Measurements from ENCODE around the gene KIF3C. TPM values are rescaled to one million over a fixed set of nuclear protein-coding genes. Genes with fewer than 3 reads are reported as not detected.

Gene KIF3C
- total RNA-seq, 1 donor from 2014 or later: 78.1 TPM

GRCh38 chr2:25992556-25992955, 10.3 kb upstream of the KIF3C start:
- Mint-ChIP-seq H3K4me3 (ENCODE audit: unreplicated experiment) (no peak overlapping the region), H3K36me3 (ENCODE audit: low read depth, unreplicated experiment) (no peaks in the 10 kb centered on the region), H3K27me3 (ENCODE audit: unreplicated experiment) (peaks cover 1% of the 10 kb centered on the region), H3K27ac (ENCODE audit: unreplicated experiment) (no peak overlapping the region), H3K4me1 (ENCODE audit: unreplicated experiment) (peaks cover 8% of the 10 kb centered on the region), H3K9me3 (ENCODE audit: unreplicated experiment) (no peaks in the 10 kb centered on the region)
- no peak for TF ChIP-seq CTCF (IDR thresholded peaks at IDR 0.05; ENCODE audit: unreplicated experiment)
- no peak for DNase-seq (ENCODE audit: low spot score)

GRCh38 chr2:25991965-25992364, 9.7 kb upstream of the KIF3C start:
- Mint-ChIP-seq H3K36me3 (ENCODE audit: low read depth, unreplicated experiment) (no peaks in the 10 kb centered on the region), H3K27ac (ENCODE audit: unreplicated experiment) (no peak overlapping the region), H3K4me3 (ENCODE audit: unreplicated experiment) (no peak overlapping the region), H3K4me1 (ENCODE audit: unreplicated experiment) (peaks cover 8% of the 10 kb centered on the region), H3K9me3 (ENCODE audit: unreplicated experiment) (no peaks in the 10 kb centered on the region), H3K27me3 (ENCODE audit: unreplicated experiment) (peaks cover 1% of the 10 kb centered on the region)
- TF ChIP-seq CTCF (IDR thresholded peaks at IDR 0.05; ENCODE audit: unreplicated experiment): no peak
- no peak for DNase-seq (ENCODE audit: low spot score)

GRCh38 chr2:25989154-25989553, 6.9 kb upstream of the KIF3C start:
- H3K27me3 Mint-ChIP-seq (ENCODE audit: unreplicated experiment): peaks cover 1% of the 10 kb centered on the region
- no peaks in the 10 kb centered on the region for H3K9me3 Mint-ChIP-seq (ENCODE audit: unreplicated experiment)
- no peak for DNase-seq (ENCODE audit: low spot score)
- H3K4me1 Mint-ChIP-seq (ENCODE audit: unreplicated experiment): peaks cover 8% of the 10 kb centered on the region
- H3K27ac Mint-ChIP-seq (ENCODE audit: unreplicated experiment): no peak overlapping the region
- no peak overlapping the region for H3K4me3 Mint-ChIP-seq (ENCODE audit: unreplicated experiment)
- no peak for TF ChIP-seq CTCF (IDR thresholded peaks at IDR 0.05; ENCODE audit: unreplicated experiment)
- H3K36me3 Mint-ChIP-seq (ENCODE audit: low read depth, unreplicated experiment): no peaks in the 10 kb centered on the region

- no peak for TF ChIP-seq CTCF (IDR thresholded peaks at IDR 0.05; ENCODE audit: unreplicated experiment)
- H3K36me3 Mint-ChIP-seq (ENCODE audit: low read depth, unreplicated experiment): peaks cover 3% of the 10 kb centered on the region
- no peak overlapping the region for H3K27ac Mint-ChIP-seq (ENCODE audit: unreplicated experiment)
- H3K27me3 Mint-ChIP-seq (ENCODE audit: unreplicated experiment): peaks cover 5% of the 10 kb centered on the region
- H3K9me3 Mint-ChIP-seq (ENCODE audit: unreplicated experiment): no peaks in the 10 kb centered on the region
- H3K4me1 Mint-ChIP-seq (ENCODE audit: unreplicated experiment): peaks cover 11% of the 10 kb centered on the region
- no peak overlapping the region for H3K4me3 Mint-ChIP-seq (ENCODE audit: unreplicated experiment)
- DNase-seq (ENCODE audit: low spot score): no peak
These were observed 5.8 kb upstream of the KIF3C start for GRCh38 chr2:25988134-25988533.

GRCh38 chr2:25983735-25984134, 1.4 kb upstream of the KIF3C start:
- H3K27me3 Mint-ChIP-seq (ENCODE audit: unreplicated experiment): peaks cover 5% of the 10 kb centered on the region
- H3K4me1 Mint-ChIP-seq (ENCODE audit: unreplicated experiment): peaks cover 35% of the 10 kb centered on the region
- peak overlapping the region; percentile 94 for H3K4me3 Mint-ChIP-seq (ENCODE audit: unreplicated experiment)
- no peak for TF ChIP-seq CTCF (IDR thresholded peaks at IDR 0.05; ENCODE audit: unreplicated experiment)
- DNase-seq (ENCODE audit: low spot score): no peak
- peaks cover 10% of the 10 kb centered on the region for H3K36me3 Mint-ChIP-seq (ENCODE audit: low read depth, unreplicated experiment)
- no peaks in the 10 kb centered on the region for H3K9me3 Mint-ChIP-seq (ENCODE audit: unreplicated experiment)
- no peak overlapping the region for H3K27ac Mint-ChIP-seq (ENCODE audit: unreplicated experiment)
